CD14-positive monocyte (primary cell): ENCODE measurements around the gene TUBB4A. TPM values are rescaled to one million over a fixed set of nuclear protein-coding genes. Genes with fewer than 3 reads are reported as not detected.

Experiments
- DNase-seq, 3 donors: peaks; one replicate each; pipeline ENCODE4 v3.0.0-alpha.2; 2011 to 2022
- H2AFZ ChIP-seq: 2 replicates; pipeline ENCODE4 v1.6.0; 2012; ENCODE audit warnings: mild to moderate bottlenecking, low read depth, low read length, inconsistent platforms; ENCODE audit not compliant: insufficient read depth, poor library complexity, severe bottlenecking
- H3K27ac ChIP-seq, 2 donors: 1 replicate in 1 of 2; 2 replicates in 1 of 2; pipeline ENCODE4 v1.5.1; 2012 to 2013; ENCODE audit warnings: low read length in 2 of 2, control low read depth in 1 of 2, inconsistent platforms in 1 of 2, low read depth in 1 of 2, mild to moderate bottlenecking in 1 of 2
- H3K27me3 ChIP-seq, 2 donors: one replicate each; pipeline versions ENCODE4 v1.6.0 to v1.6.1; 2011 to 2013; ENCODE audit warnings: low read length in 2 of 2; ENCODE audit not compliant: control insufficient read depth in 2 of 2, insufficient read depth in 2 of 2
- H3K36me3 ChIP-seq, 2 donors: replicated peaks in 1 of 2; 1 replicate in 1 of 2; 2 replicates in 1 of 2; pipeline versions ENCODE4 v1.5.1 to v1.6.1; 2012 to 2013; ENCODE audit warnings: low read length in 2 of 2, control low read depth in 1 of 2, inconsistent platforms in 1 of 2, mild to moderate bottlenecking in 1 of 2; ENCODE audit not compliant: insufficient read depth in 2 of 2, control insufficient read depth in 1 of 2
- H3K4me1 ChIP-seq, 2 donors: 1 replicate in 1 of 2; 2 replicates in 1 of 2; pipeline versions ENCODE4 v1.5.1 to v1.6.1; 2012 to 2013; ENCODE audit warnings: low read length in 2 of 2, control low read depth in 1 of 2, inconsistent platforms in 1 of 2, mild to moderate bottlenecking in 1 of 2, moderate library complexity in 1 of 2; ENCODE audit not compliant: insufficient read depth in 2 of 2, control insufficient read depth in 1 of 2
- H3K4me2 ChIP-seq: replicated peaks from 2 replicates; pipeline ENCODE3; 2012; ENCODE audit warnings: low read length, moderate library complexity, mild to moderate bottlenecking; ENCODE audit not compliant: poor library complexity, severe bottlenecking; ENCODE audit errors: extremely low read depth
- H3K4me3 ChIP-seq, 3 experiments: fragments of 200-600 bp in 1 of 3; sonication (generic) in 1 of 3; replicated peaks in 1 of 3; 1 replicate in 2 of 3; 2 replicates in 1 of 3; pipeline ENCODE4 v1.5.1; 2011 to 2013; ENCODE audit warnings: low read length in 3 of 3, mild to moderate bottlenecking in 3 of 3, control low read depth in 2 of 3, low read depth in 2 of 3, inconsistent platforms in 1 of 3, moderate library complexity in 1 of 3
- H3K79me2 ChIP-seq: 2 replicates; pipeline ENCODE4 v1.6.0; 2012; ENCODE audit warnings: mild to moderate bottlenecking, control low read depth, inconsistent platforms, low read length, moderate library complexity; ENCODE audit not compliant: insufficient read depth
- H3K9ac ChIP-seq: 2 replicates; pipeline ENCODE4 v1.6.0; 2017; ENCODE audit warnings: low read length, mild to moderate bottlenecking; ENCODE audit not compliant: insufficient read depth, poor library complexity, severe bottlenecking
- H3K9me3 ChIP-seq, 2 donors: replicated peaks in 1 of 2; 1 replicate in 1 of 2; 2 replicates in 1 of 2; pipeline versions ENCODE4 v1.5.1 to v1.6.1; 2012 to 2013; ENCODE audit warnings: low read length in 2 of 2, control low read depth in 1 of 2; ENCODE audit not compliant: control insufficient read depth in 1 of 2, insufficient read depth in 1 of 2
- H4K20me1 ChIP-seq: 2 replicates; pipeline ENCODE4 v1.6.0; 2012; ENCODE audit warnings: mild to moderate bottlenecking, low read length, control low read depth, moderate library complexity; ENCODE audit not compliant: insufficient read depth
- H3K27ac Mint-ChIP-seq, 7 donors: one replicate each; pipeline ENCODE4 v1.8.0; 2020; ENCODE audit warnings: mild to moderate bottlenecking in 7 of 7, mixed read lengths in 7 of 7, moderate library complexity in 6 of 7, inconsistent platforms in 2 of 7
- H3K27me3 Mint-ChIP-seq, 3 donors: one replicate each; pipeline ENCODE4 v1.8.0; 2021 to 2022; ENCODE audit warnings: low read depth in 3 of 3, mild to moderate bottlenecking in 3 of 3, mixed read lengths in 3 of 3, moderate library complexity in 3 of 3, inconsistent platforms in 1 of 3
- H3K36me3 Mint-ChIP-seq, 2 donors: one replicate each; pipeline ENCODE4 v1.8.0; 2020; ENCODE audit warnings: mixed read lengths in 2 of 2, inconsistent platforms in 1 of 2, mild to moderate bottlenecking in 1 of 2
- H3K4me1 Mint-ChIP-seq: one replicate; pipeline ENCODE4 v1.8.0; 2020; ENCODE audit warnings: mild to moderate bottlenecking, mixed read lengths
- H3K4me3 Mint-ChIP-seq, 2 donors: one replicate each; pipeline ENCODE4 v1.8.0; 2020; ENCODE audit warnings: mild to moderate bottlenecking in 2 of 2, mixed read lengths in 2 of 2, moderate library complexity in 1 of 2
- H3K9me3 Mint-ChIP-seq, 7 donors: one replicate each; pipeline ENCODE4 v1.8.0; 2020 to 2022; ENCODE audit warnings: mixed read lengths in 7 of 7, mild to moderate bottlenecking in 6 of 7, moderate library complexity in 6 of 7, inconsistent platforms in 2 of 7
- WGBS: methylation state at CpG from one replicate; pipeline ENCODE4 v1.1.5; 2013; ENCODE audit warnings: missing lambda C conversion rate; ENCODE audit not compliant: insufficient coverage; 5-methylcytosine and 5-hydroxymethylcytosine counted together
- intact Hi-C, 2 donors: fragments of 100-400 bp; cut with micrococcal nuclease; formaldehyde crosslinking; loops; one replicate each; pipeline versions ENCODE4 v1.15.0 to v1.15.1; 2023
- polyA plus RNA-seq, 3 donors: library from polyadenylated mRNA; depleted of rRNA in 1 of 3; unstranded in 2 of 3; stranded (reverse) in 1 of 3; fragments of 300-500 nt in 2 of 3; fragments of >200 nt in 1 of 3; fragmentation: Illumina TruSeq in 2 of 3; gene quantifications; 1 replicate in 2 of 3; 2 replicates in 1 of 3; pipeline ENCODE4 v1.2.3, GENCODE V29; 2012 to 2021
- TF ChIP-seq, protein P1 (sequence below): fragments of 200-600 bp; IDR thresholded peaks from one replicate; pipeline ENCODE4 v1.8.0; 2022; ENCODE audit warnings: antibody characterized with exemption, mild to moderate bottlenecking

Gene TUBB4A
- polyA plus RNA-seq, 3 donors = 0.16 TPM; not detected in 2

- H3K4me2 ChIP-seq = no peak overlapping the region
Observed at GRCh38 chr19:6484230-6484629, 17.9 kb downstream of the TUBB4A start.

DNA sequence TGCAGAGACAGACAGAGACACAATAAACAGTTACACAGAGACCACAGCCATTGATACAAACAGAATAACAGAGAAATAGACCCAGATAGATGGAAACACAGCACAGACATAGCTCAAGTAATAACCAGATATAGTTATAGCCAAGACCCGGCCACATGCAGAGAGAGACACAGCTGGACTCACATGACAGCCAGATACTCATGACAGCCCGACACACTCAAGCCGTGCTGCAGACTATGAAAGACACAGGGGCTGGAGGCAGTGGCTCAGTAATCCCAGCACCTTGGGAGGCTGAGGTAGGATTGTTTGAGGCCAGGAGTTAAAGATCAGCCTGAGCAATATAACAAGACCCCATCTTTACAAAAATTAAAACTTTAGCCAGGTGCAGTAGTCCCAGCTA is 18.9 kb downstream of the TUBB4A start:
- H3K4me3 ChIP-seq = no peak overlapping the region
- no peaks in the 10 kb centered on the region for H3K9me3 ChIP-seq
- peaks cover 6 to 14% of the 10 kb centered on the region in 2 donors for H3K36me3 ChIP-seq
- 93% methylated on average over 3 of the region's 3 CpGs for WGBS
- intact Hi-C loops = no loop called here
- Mint-ChIP-seq H3K9me3 (peaks cover 0 to 5% (median 0%) of the 10 kb centered on the region in 7 donors), H3K27ac (no peak overlapping the region), H3K27me3 (peaks cover 0 to 7% (median 3%) of the 10 kb centered on the region in 3 donors), H3K4me3 (no peak overlapping the region), H3K4me1 (peaks cover 27% of the 10 kb centered on the region), H3K36me3 (peaks cover 5 to 11% of the 10 kb centered on the region in 2 donors)
- peaks cover 13% of the 10 kb centered on the region for H3K79me2 ChIP-seq
- H3K9ac ChIP-seq = no peak overlapping the region
- no peak overlapping the region for H3K4me2 ChIP-seq
- H4K20me1 ChIP-seq = no peaks in the 10 kb centered on the region
- H3K27ac ChIP-seq = no peak overlapping the region
- no peak overlapping the region for H2AFZ ChIP-seq
- peaks cover 15 to 21% of the 10 kb centered on the region in 2 donors for H3K4me1 ChIP-seq
- TF ChIP-seq, protein P1, sequence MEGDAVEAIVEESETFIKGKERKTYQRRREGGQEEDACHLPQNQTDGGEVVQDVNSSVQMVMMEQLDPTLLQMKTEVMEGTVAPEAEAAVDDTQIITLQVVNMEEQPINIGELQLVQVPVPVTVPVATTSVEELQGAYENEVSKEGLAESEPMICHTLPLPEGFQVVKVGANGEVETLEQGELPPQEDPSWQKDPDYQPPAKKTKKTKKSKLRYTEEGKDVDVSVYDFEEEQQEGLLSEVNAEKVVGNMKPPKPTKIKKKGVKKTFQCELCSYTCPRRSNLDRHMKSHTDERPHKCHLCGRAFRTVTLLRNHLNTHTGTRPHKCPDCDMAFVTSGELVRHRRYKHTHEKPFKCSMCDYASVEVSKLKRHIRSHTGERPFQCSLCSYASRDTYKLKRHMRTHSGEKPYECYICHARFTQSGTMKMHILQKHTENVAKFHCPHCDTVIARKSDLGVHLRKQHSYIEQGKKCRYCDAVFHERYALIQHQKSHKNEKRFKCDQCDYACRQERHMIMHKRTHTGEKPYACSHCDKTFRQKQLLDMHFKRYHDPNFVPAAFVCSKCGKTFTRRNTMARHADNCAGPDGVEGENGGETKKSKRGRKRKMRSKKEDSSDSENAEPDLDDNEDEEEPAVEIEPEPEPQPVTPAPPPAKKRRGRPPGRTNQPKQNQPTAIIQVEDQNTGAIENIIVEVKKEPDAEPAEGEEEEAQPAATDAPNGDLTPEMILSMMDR = no peak
- no peak for DNase-seq
- H3K27me3 ChIP-seq = no peaks in the 10 kb centered on the region

More at GRCh38 chr19:6484230-6484629, 17.9 kb downstream of the TUBB4A start:
- Histone ChIP-seq H3K27me3 (no peaks in the 10 kb centered on the region), H3K9ac (no peak overlapping the region), H3K27ac (no peak overlapping the region), H3K4me3 (no peak overlapping the region), H3K4me1 (peaks cover 15 to 21% of the 10 kb centered on the region in 2 donors), H4K20me1 (no peaks in the 10 kb centered on the region), H3K9me3 (no peaks in the 10 kb centered on the region), H2AFZ (no peak overlapping the region), H3K79me2 (peaks cover 13% of the 10 kb centered on the region), H3K36me3 (peaks cover under 1 to 4% of the 10 kb centered on the region in 2 donors)
- intact Hi-C loops = no loop called here
- DNase-seq = no peak
- no peak overlapping the region for H3K27ac Mint-ChIP-seq
- H3K36me3 Mint-ChIP-seq = peaks cover 4 to 5% of the 10 kb centered on the region in 2 donors
- H3K27me3 Mint-ChIP-seq = peaks cover under 1 to 7% (median 3%) of the 10 kb centered on the region in 3 donors
- H3K4me3 Mint-ChIP-seq = no peak overlapping the region
- H3K4me1 Mint-ChIP-seq = peaks cover 27% of the 10 kb centered on the region
- TF ChIP-seq, protein P1 = no peak
- no CpG with 5 or more reads among the region's 8 CpGs for WGBS
- H3K9me3 Mint-ChIP-seq = peaks cover 0 to 5% (median 0%) of the 10 kb centered on the region in 7 donors
